Endothelial cell of umbilical vein (primary cell): Measurements from ENCODE around the gene LHFPL4. TPM values are rescaled to one million over a fixed set of nuclear protein-coding genes. Genes with fewer than 3 reads are reported as not detected.

ENCODE experiments used
- BruUV-seq: library from RNA; stranded (reverse); fragments of 400-500 nt; replicated peaks from 2 replicates; lab custom pipeline; 2021; lab: Mats Ljungman, UMichigan
- CTCF ChIA-PET: fragments of 300-600, 350-600 bp; sonication (Branson Sonifier 250); formaldehyde crosslinking; loops from one replicate; lab custom pipeline; 2021; ENCODE audit warnings: antibody characterized with exemption, inconsistent platforms; lab: Charles Lee
- POLR2A ChIA-PET: fragments of 300-600, 350-600 bp; sonication (Branson Sonifier 250); formaldehyde crosslinking; loops from one replicate; lab custom pipeline; 2021; ENCODE audit warnings: antibody characterized with exemption, inconsistent platforms; lab: Charles Lee
- DNase-seq: peaks from one replicate; pipeline ENCODE4 v3.0.0-alpha.2; 2011; ENCODE audit warnings: low read depth, low spot score
- FAIRE-seq: peaks from 2 replicates; lab custom pipeline; 2011; peaks lifted over from hg19 to GRCh38; lab: Jason Lieb, UNC
- H2AFZ ChIP-seq: 2 replicates; pipeline ENCODE4 v1.6.0; 2012; ENCODE audit warnings: low read depth, low read length, control low read depth, inconsistent platforms
- H3K27ac ChIP-seq: 2 replicates; pipeline ENCODE4 v1.5.1; 2011; ENCODE audit warnings: low read depth, mild to moderate bottlenecking, control low read depth, low read length, moderate library complexity; ENCODE audit not compliant: insufficient read depth
- H3K27me3 ChIP-seq, 2 experiments: 2 replicates each; pipeline versions ENCODE4 v1.6.0 to v1.6.1; 2011; ENCODE audit warnings: low read length in 2 of 2, mixed read lengths in 1 of 2; ENCODE audit not compliant: control insufficient read depth in 2 of 2, insufficient read depth in 2 of 2
- H3K36me3 ChIP-seq, 2 experiments: 2 replicates in 1 of 2; 3 replicates in 1 of 2; pipeline ENCODE4 v1.5.1; 2011; ENCODE audit warnings: low read length in 2 of 2, mild to moderate bottlenecking in 1 of 2, moderate library complexity in 1 of 2; ENCODE audit not compliant: control insufficient read depth in 2 of 2, insufficient read depth in 2 of 2; ENCODE audit errors: extremely low read depth in 1 of 2
- H3K4me1 ChIP-seq: 3 replicates; pipeline ENCODE4 v1.5.1; 2011; ENCODE audit warnings: mild to moderate bottlenecking, low read length; ENCODE audit not compliant: control insufficient read depth, insufficient read depth; ENCODE audit errors: extremely low read depth
- H3K4me2 ChIP-seq: 2 replicates; pipeline ENCODE4 v1.6.1; 2011; ENCODE audit warnings: low read length, control low read depth, mixed read lengths; ENCODE audit not compliant: insufficient read depth
- H3K4me3 ChIP-seq, 3 experiments: fragments of 200-600 bp in 1 of 3; sonication (generic), shearing (Covaris generic) in 1 of 3; replicated peaks in 1 of 3; 2 replicates each; pipeline ENCODE4 v1.5.1; 2011 to 2016; ENCODE audit warnings: control low read depth in 3 of 3, low read length in 3 of 3, mild to moderate bottlenecking in 2 of 3, inconsistent platforms in 1 of 3, low read depth in 1 of 3, moderate library complexity in 1 of 3; ENCODE audit not compliant: insufficient read depth in 1 of 3
- H3K79me2 ChIP-seq: 2 replicates; pipeline ENCODE4 v1.6.0; 2012; ENCODE audit warnings: low read length, inconsistent platforms; ENCODE audit not compliant: control insufficient read depth, insufficient read depth
- H3K9ac ChIP-seq: replicated peaks from 2 replicates; pipeline ENCODE3; 2011; ENCODE audit warnings: low read length, control low read depth; ENCODE audit not compliant: insufficient read depth; ENCODE audit errors: extremely low read depth
- H3K9me1 ChIP-seq: replicated peaks from 3 replicates; pipeline ENCODE4 v1.6.0; 2011; ENCODE audit warnings: mild to moderate bottlenecking, low read length; ENCODE audit not compliant: control insufficient read depth, insufficient read depth; ENCODE audit errors: extremely low read depth
- H3K9me3 ChIP-seq: replicated peaks from 2 replicates; pipeline ENCODE4 v1.5.1; 2012; ENCODE audit warnings: low read length, inconsistent platforms; ENCODE audit not compliant: control insufficient read depth, insufficient read depth
- H4K20me1 ChIP-seq: replicated peaks from 2 replicates; pipeline ENCODE3; 2011; ENCODE audit warnings: mild to moderate bottlenecking, low read length; ENCODE audit not compliant: control insufficient read depth, insufficient read depth; ENCODE audit errors: extremely low read depth
- CTCF ChIP-seq, 2 donors: IDR thresholded peaks; 1 replicate in 1 of 2; 2 replicates in 1 of 2; pipeline ENCODE4 v1.5.1; 2011; ENCODE audit warnings: low read length in 2 of 2, mild to moderate bottlenecking in 2 of 2, moderate library complexity in 2 of 2, control low read depth in 1 of 2, inconsistent platforms in 1 of 2, low read depth in 1 of 2; ENCODE audit not compliant: insufficient read depth in 1 of 2; ENCODE audit errors: extremely low read depth in 1 of 2
- EZH2 ChIP-seq: IDR thresholded peaks from 2 replicates; pipeline ENCODE4 v1.6.1; 2012; ENCODE audit warnings: borderline replicate concordance, low read depth, mild to moderate bottlenecking, moderate library complexity, low read length, inconsistent platforms; ENCODE audit not compliant: severe bottlenecking
- FOS ChIP-seq: IDR thresholded peaks from 2 replicates; pipeline ENCODE4 v1.6.1; 2011; ENCODE audit warnings: mild to moderate bottlenecking, low read length, moderate library complexity, borderline replicate concordance; ENCODE audit not compliant: insufficient read depth
- GATA2 ChIP-seq: IDR thresholded peaks from 2 replicates; pipeline ENCODE4 v1.7.0; 2011; ENCODE audit warnings: low read depth, mild to moderate bottlenecking, moderate library complexity, mixed read lengths, low read length; ENCODE audit not compliant: insufficient read length, insufficient read depth
- JUN ChIP-seq: IDR thresholded peaks from 2 replicates; pipeline ENCODE4 v1.6.1; 2011; ENCODE audit warnings: borderline replicate concordance, low read depth; ENCODE audit not compliant: insufficient read length, insufficient read depth
- MAX ChIP-seq: IDR thresholded peaks from 2 replicates; pipeline ENCODE4 v1.6.1; 2011; ENCODE audit not compliant: insufficient read depth, insufficient read length
- MYC ChIP-seq: IDR thresholded peaks from one replicate; pipeline ENCODE4 v1.6.1; 2011; ENCODE audit warnings: mild to moderate bottlenecking, low read depth, low read length
- POLR2A ChIP-seq: IDR thresholded peaks from 2 replicates; pipeline ENCODE4 v1.6.1; 2012; ENCODE audit warnings: low read depth, mild to moderate bottlenecking, control low read depth, low read length
- POLR2AphosphoS5 ChIP-seq: IDR thresholded peaks from 2 replicates; pipeline ENCODE4 v1.6.1; 2012; ENCODE audit warnings: low read depth, mild to moderate bottlenecking, control low read depth, low read length, moderate library complexity; ENCODE audit not compliant: insufficient read depth
- dilution Hi-C: fragments of 300-500 bp; cut with MboI; formaldehyde crosslinking; loops from one replicate; pipeline ENCODE4 v1.15.0; 2019; ENCODE audit warnings: low sequenced_read_pairs; ENCODE audit not compliant: extremely low pct_ligation_motif_present
- intact Hi-C: fragments of 100-400 bp; cut with micrococcal nuclease; formaldehyde crosslinking; loops from one replicate; pipeline ENCODE4 v1.10.0; 2022
- polyA plus RNA-seq, 4 experiments: library from polyadenylated mRNA; depleted of rRNA in 3 of 4; stranded (reverse) in 3 of 4; unstranded in 1 of 4; fragments of >200 nt; gene quantifications; 2 replicates each; pipeline versions ENCODE4 v1.2.1 to v1.2.3, GENCODE V29; 2011 to 2012; ENCODE audit warnings: missing spikeins in 1 of 4
- total RNA-seq: library from RNA; stranded (reverse); gene quantifications from 2 replicates; pipeline ENCODE4 v1.2.3, GENCODE V29; 2021

The LHFPL4 gene
- total and polyA plus RNA-seq, 2 donors (not counting 3 experiments of a cell fraction or from before 2014, with no cell fraction given) = not detected

DNA sequence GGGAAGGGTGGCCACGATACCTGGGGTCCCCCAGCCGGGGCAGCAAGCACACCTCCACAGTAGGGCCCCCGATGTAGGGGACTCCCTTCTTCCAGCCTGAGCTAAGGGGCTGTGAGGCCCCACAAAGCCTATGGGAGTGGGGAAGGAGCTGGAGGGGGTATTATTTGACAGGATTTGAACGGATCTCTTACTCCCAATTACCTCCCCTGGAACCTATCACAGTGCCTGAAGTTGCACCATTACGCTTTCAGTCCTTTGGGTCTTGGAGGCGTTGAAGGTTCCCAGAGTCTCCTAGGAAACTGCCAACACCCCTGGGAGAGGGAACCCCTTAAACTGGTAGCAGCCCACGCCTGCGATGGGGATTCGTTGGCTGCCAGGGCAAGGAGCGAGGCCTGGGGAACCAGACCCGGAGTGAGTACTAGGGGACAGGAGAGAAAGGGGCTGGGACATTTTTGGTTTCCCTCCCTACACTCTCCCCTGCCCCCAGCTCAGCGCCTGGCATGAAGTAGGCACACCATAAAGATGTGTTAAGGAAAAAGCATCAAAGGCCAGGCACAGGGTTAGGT, 409 bp upstream of the LHFPL4 start:
- intact Hi-C loops = no loop called here
- Histone ChIP-seq H3K9me3 (no peaks in the 10 kb centered on the region), H2AFZ (no peak overlapping the region), H3K27ac (no peak overlapping the region), H3K4me3 (no peak overlapping the region), H3K4me1 (no peaks in the 10 kb centered on the region), H3K79me2 (no peaks in the 10 kb centered on the region), H3K36me3 (no peaks in the 10 kb centered on the region), H3K4me2 (no peak overlapping the region), H4K20me1 (no peaks in the 10 kb centered on the region), H3K9me1 (no peaks in the 10 kb centered on the region), H3K9ac (no peak overlapping the region), H3K27me3 (peaks cover 6 to 10% of the 10 kb centered on the region in 2 experiments)
- no peak for TF ChIP-seq GATA2
- TF ChIP-seq POLR2AphosphoS5 = no peak
- CTCF ChIA-PET = no interaction called here
- BruUV-seq = no TSS peak
- dilution Hi-C loops = no loop called here
- FAIRE-seq (no peak), DNase-seq (no peak)
- POLR2A ChIA-PET = no interaction called here

DNA sequence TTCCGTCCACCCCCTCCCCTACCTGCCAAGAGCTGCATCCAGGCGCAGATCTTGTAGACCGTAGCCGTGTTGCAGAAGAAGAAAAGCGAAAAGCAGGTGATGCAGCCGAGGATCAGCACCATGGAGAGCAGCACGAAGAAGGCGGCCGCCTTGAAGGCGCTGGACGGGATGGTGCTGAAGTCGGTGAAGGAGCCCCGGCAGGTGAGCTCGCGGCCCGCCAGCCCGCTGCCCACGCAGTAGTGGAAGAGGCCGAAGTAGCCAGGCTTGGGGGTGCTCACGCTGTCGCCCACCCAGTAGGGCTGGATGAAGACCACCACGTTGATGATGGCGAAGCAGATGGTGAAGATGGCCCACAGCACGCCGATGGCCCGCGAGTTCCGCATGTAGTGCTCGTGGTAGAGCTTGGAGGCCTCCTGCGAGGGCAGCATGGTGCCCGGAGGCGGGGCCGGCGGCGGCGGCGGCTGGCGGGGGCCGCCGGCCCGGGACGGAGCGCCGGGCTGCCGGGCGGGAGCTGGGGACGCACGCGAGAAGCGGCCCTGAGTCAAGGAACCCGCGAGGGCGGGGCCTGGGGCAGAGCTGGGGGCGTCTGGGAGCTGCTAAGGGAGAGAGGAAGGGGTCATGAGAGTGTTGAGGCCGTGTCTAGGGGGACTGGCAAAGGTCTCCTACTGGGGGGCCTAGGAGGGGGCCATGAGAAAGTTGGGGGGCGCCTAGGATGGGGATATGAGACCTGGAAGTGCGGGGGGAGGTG, 1.2 kb downstream of the LHFPL4 start:
- dilution Hi-C loops (no loop called here), intact Hi-C loops (no loop called here)
- H3K9ac ChIP-seq = no peak overlapping the region
- H3K4me2 ChIP-seq = no peak overlapping the region
- TF ChIP-seq JUN (no peak), CTCF (IDR thresholded peaks at IDR 0.05; ENCODE audit: extremely low read depth in 1 of 2, insufficient read depth in 1 of 2, low read depth in 1 of 2, low read length in 2 of 2) (no peak), GATA2 (no peak), POLR2A (no peak), EZH2 (no peak), MAX (no peak), FOS (no peak), MYC (no peak)
- POLR2A ChIA-PET = no interaction called here
- H3K4me1 ChIP-seq = no peaks in the 10 kb centered on the region
- no peaks in the 10 kb centered on the region for H3K79me2 ChIP-seq
- H3K9me3 ChIP-seq = no peaks in the 10 kb centered on the region
- no peaks in the 10 kb centered on the region for H3K9me1 ChIP-seq
- no peak overlapping the region for H2AFZ ChIP-seq
- no peak overlapping the region for H3K4me3 ChIP-seq
- DNase-seq (peak; percentile 45), FAIRE-seq (peak; percentile 75)
- no TSS peak for BruUV-seq
- no peak overlapping the region for H3K27ac ChIP-seq
- no peaks in the 10 kb centered on the region for H4K20me1 ChIP-seq
- peaks cover 6 to 10% of the 10 kb centered on the region in 2 experiments for H3K27me3 ChIP-seq
- CTCF ChIA-PET = no interaction called here
- no peaks in the 10 kb centered on the region for H3K36me3 ChIP-seq
